Measurements from ENCODE around the gene MYO10.
A peak's percentile ranks its signal among the peaks of the same experiment; 100 is the strongest.
"Not testable (repeated sequence)": the region's sequence is repeated elsewhere in the genome, so short reads cannot be mapped to it uniquely, and the experiment has no call there.

Gene MYO10

GRCh38 chr5:16886366-16886736 is 49.7 kb downstream of the MYO10 start:
- DNase-seq = no peak

DNA sequence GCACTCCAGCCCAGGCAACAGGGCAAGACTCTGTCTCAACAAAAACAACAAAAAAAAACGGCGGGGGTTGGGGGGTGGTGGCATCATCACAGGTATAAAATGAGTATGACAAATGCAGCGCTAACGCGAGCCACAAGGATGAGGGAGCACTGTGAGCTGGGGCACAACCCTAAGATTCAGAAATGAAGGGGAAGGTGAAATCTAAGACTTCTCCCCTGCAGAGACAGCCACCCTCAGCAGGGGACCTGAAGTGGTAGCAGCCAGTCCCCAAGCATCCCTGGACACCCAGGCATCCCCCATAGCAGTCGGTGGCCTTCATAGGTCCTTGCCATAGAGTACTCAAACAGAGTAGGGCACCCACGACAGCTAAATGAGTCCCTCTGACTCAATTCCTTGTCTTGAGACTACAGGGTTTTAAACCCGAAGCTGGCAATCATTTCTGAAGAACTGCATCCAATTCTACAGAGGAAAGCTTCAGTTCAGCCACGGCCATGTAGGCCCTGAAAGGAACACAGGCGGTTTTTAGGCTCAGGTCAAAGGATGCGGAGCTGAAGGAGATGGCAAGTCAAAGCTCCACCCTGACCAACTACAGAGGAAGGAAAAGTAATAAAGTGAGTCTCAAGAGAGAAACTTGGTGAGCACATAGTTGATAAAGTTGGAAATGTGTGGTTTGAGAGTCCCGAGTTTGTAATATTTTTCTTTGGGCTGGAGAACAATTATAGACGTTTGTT is 50.3 kb downstream of the MYO10 start:
- DNase-seq = no peak

DNA sequence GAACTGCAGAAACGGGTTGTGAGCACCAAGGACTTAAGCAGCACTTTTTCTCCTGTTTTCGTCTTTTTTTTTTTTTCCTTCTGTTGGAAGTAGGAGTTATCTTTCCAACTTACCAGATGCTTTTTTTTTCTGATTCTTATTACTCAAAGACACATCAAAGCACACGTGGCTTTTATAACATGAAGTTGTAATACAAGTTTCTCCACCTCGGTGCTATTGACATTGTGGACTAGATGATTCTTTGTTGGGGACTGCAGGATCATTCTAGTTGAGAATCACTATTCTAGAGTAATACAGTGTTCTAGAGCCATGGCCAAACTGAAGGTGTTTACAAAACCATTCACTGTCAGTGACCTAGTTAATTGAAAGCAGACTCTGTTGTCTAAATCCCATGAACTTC is 51.5 kb downstream of the MYO10 start:
- DNase-seq = no peak

- DNase-seq = no peak
These were observed 52.3 kb downstream of the MYO10 start for GRCh38 chr5:16883806-16884205.

DNA sequence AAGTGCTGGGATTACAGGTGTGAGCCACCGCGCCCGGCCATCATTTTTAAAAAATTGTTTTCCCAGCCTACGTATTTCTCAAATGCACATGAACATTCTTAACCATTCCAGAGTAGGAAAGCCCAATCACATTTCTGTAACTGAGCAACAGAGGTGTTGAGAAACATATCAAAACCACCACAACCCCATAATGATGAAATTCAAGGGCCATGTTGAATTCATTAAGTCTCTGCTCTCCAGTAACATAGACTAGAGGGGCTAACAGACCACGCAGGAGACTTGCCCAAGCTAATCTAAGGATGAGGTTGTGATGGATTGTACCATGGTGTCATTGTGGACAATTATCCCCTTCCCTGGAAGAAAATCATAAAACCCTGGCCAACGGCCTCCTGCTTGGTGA is 52.9 kb downstream of the MYO10 start:
- peak; percentile 17 for DNase-seq

DNA sequence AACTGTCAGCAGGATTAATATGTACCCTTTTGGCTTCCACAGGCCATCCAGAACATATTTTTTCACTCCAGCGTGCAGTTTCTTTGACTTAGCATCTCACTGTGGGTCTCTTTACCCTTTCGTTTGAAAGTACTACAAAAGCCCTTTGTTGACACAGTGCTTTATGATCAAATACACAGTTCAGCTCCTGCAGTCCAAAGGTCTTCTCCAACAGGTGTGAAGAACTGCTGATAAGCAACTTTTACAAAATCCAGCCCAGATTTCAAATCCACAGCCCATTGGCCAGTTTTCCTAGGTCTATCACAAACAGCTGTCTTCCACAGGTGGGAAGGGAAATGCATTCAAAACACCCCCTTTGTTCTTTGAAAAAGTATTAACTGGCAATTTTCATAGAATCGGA is 54.8 kb downstream of the MYO10 start:
- DNase-seq = no peak

DNA sequence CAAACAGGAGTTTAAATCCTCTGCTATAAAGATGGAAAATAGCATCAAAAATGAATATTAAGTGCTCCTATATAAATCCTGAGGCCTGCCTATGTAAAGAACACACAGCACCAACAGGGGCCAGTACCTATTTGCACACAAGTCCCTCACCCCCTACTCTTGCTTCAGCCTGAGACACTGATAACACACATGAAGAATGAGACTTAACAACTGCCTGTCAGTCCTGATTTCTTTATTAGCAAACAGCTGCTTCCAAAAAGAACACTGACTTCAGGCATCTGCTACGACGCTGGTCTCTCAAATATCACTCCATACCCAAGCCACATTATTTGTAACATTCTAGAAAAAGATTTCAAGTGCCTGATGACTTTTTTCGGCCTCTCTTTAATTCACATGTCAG is 55.5 kb downstream of the MYO10 start:
- no peak for DNase-seq

DNA sequence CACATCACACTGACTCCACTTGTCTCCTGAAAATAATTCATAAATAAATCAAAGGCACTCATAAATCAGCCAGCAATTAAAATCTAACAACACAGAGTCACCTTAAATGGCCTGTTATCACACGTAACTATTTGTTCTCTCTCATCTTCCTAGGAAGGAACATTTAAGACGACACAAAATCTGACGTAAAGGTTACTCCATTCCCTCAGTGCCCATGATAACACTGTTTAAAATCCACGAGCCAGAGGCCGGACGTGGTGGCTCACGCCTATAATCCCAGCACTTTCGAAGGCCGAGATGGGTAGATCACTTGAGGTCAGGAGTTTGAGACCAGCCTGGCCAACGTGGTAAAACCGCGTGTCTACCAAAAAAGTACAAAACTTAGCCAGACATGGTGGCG is 56.4 kb downstream of the MYO10 start:
- no peak for DNase-seq

DNA sequence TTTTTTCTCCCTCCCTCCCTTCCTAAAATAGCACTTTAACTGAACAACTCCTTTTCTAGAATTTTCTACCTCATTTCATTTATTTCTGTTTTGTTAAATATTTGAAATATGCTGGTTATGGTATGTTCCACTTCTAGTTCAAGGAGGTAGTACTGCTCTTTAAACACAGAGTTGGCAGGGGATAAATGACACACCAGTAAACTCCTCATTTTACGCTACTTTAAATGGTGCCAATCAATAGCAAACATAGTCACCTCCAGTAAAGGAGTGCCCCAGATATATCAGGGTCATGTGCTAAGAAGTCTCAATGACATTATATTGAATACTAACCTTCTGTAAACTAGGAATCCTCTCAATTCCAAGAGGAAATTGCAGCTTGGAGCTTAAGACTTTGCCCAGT is 56.9 kb downstream of the MYO10 start:
- DNase-seq = no peak

DNA sequence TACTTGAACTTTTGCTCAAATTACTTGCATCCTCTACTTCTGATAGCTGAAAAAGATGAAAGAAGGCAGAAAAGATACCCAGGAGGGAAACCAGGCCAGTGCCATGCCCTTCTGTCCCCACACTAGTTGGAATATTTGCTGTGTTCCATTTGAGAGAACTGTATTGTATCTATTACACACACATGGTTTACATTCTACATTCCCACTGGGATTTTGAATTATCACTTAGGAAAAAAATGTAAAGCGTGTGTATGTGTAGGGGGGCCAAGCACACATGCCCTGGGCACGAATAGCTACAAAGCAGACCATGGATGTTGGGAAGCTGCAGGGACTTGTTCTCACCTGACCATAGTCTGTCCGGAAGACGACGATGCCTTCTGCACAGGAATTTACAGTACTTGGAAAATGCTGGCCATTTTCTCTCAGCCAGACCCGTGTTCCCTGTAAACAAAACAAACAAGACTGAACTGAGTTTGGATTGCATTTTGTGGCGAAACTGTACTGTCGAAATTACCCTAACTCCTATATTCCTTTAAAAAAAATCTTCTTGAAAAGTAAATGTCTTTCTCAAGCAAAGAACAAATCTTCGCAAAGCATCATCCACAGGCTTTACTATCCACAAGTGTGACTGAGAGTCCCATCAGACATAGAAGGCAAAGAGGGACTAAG is 58.7 kb downstream of the MYO10 start:
- no peak for DNase-seq

- not testable (repeated sequence) for DNase-seq
These were observed 61.7 kb downstream of the MYO10 start for GRCh38 chr5:16874424-16874823.

DNA sequence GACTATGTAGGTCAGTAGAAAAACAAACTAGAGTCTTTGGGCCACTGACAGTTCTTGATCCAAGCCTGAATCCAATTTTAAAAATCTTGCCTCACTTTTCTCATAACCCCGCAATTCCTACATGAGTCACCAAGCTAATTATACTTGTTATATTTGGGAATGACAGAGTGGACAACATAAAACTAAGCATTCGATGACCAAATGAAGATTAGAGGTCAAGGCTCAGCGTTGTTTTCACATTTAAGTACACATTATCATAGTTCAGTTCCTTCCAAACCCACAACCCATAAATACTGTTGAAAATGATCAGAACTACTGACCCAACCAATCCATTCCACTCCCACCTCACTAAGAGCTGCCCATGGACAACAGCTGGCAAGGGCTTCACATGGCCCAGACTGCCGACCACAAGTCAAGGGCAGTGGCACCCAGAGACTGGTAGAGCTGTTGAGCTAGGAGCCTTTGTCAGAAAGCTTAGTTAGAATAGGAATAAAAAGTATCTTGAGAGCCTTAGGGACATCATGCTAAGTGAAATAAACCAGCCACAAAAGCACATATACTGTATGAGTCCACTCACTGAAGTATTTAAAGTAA is 64.2 kb downstream of the MYO10 start:
- DNase-seq = no peak

GRCh38 chr5:16870878-16871277 is 65.2 kb downstream of the MYO10 start:
- DNase-seq = no peak

DNA sequence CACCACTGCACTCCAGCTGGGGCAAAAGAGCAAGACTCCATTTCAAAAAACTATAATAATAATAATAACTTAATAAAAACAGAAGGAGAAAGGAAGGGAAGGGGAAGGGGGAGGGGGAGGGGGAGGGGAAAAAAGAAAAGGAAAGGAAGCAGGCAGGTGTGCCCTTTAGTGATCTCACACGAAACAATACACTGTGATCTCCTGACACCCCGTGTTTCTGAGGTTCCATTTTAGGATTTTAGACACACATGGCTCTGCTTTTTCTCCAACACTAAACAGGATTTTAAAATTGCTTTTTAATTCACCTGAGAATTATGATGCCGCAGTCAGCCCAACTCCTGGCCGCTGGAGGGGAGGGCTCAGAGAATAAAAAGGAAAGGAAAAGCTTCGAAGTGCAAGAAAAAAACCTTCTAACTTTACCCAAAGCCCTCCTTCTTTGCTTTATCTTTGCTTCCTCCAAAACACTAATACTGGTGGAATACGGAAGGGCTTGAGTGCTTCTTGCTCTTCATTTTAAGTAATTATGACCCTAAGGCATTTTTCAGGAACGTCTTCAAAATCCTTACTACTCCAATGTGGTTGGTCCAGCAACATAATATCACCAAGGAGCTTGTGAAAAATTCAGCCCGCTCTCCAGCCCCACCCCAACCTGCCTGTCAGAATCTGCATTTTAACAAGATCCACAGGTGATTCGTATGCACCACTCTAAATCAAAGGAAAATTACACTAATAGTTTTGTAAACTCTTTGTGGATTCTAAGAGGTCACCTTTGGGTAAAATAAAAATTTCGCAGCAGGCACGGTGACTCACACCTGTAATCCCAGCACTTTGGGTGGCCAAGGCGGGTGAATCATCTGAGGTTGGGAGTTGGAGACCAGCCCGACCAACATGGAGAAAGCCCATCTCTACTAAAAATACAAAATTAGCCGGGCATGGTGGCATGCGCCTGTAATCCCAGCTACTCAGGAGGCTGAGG is 66.0 kb downstream of the MYO10 start:
- no peak for DNase-seq

- peak; percentile 17 for DNase-seq
These were observed 68.5 kb downstream of the MYO10 start for GRCh38 chr5:16867577-16867953.

GRCh38 chr5:16866795-16867576 is 69.1 kb downstream of the MYO10 start:
- DNase-seq = peak; percentile 24

DNA sequence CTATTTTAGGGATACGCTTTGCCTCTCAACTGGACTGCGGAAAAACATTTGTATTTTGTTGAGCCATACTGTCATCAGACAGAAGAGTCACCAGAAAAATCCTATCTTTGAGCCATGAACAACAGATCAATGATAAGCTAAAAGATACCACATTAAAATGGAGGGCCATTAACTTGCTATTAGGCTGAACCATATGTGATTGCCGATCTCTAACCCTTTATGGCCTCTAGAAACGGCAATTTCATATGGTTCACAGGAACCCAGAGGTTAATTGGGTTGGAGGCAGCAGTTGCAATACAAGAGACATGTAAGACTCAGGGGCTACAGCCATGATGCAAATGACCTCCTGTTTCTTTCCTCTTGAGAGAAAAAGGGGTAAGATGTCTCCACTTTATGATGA is 69.8 kb downstream of the MYO10 start:
- peak; percentile 8 for DNase-seq

DNA sequence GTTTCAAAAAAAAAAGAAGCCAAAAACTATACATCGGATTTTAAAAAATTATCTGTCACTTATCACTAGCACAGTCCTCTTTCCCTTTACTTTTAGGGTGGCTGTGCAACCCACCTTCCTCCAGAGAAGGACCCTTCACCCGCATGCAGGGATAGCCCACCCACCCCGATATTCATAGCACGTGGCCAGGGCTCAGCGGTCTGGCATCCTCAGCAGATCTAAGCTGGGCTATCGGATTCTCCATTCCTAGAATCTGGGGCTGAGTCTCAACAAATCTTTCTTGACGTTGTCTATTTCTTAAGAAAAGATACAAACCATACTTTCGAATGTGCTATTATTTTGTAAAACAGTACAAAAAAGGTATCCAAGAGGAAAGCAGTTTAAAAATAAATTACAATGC is 70.9 kb downstream of the MYO10 start:
- peak; percentile 14 for DNase-seq

GRCh38 chr5:16864631-16865131 is 71.4 kb downstream of the MYO10 start:
- peak; percentile 27 for DNase-seq

GRCh38 chr5:16863469-16863946 is 72.6 kb downstream of the MYO10 start:
- peak; percentile 57 for DNase-seq

DNA sequence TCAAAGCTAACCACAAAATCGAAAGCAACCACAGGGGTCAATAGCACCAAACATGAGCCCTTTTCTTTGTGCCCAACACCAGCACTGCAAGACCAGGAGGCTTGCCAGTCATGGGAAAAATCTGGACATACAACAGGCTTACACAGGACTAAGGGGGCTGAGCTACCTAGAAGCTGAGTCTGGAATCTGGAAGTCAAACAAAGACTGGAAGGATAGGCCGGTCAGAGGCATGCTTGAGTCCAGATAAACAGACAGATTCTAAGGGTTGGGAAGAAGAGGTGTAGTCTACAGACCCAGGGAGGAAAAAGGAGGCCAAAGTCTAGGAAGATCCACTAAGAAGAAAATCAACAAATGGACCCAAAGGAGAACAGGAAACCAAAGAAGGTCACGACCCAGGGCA is 73.3 kb downstream of the MYO10 start:
- peak; percentile 23 for DNase-seq

DNA sequence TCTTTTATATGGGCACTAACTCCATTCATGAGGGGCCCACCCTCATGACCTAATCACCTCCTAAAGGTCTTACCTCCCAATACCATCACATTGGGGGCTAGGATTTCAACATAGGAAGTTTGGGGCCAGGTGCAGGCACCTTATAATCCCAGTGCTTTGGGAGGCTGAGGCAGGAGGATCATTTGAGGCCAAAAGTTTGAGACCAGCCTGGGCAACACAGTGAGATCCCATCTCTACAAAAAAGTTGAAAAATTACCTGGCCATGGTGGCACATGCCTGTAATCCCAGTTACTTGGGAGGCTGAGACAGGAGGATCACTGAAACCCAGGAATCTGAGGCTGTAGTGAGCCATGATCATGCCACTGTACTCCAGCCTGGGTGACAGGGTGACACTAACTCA is 76.7 kb downstream of the MYO10 start:
- DNase-seq = no peak
